Stimulated activated CD4-positive, alpha-beta T cell treated with anti-CD3 and anti-CD28 coated beads, TNF-alpha, amount 100 ng/mL, for 24 hours (primary cell): Measurements from ENCODE around the gene TAF15.

Experiments used
- DNase-seq, 3 experiments: peaks; one replicate each; pipeline ENCODE4 v3.0.0-alpha.2; 2020; ENCODE audit warnings: low read depth in 3 of 3

Gene TAF15

DNA sequence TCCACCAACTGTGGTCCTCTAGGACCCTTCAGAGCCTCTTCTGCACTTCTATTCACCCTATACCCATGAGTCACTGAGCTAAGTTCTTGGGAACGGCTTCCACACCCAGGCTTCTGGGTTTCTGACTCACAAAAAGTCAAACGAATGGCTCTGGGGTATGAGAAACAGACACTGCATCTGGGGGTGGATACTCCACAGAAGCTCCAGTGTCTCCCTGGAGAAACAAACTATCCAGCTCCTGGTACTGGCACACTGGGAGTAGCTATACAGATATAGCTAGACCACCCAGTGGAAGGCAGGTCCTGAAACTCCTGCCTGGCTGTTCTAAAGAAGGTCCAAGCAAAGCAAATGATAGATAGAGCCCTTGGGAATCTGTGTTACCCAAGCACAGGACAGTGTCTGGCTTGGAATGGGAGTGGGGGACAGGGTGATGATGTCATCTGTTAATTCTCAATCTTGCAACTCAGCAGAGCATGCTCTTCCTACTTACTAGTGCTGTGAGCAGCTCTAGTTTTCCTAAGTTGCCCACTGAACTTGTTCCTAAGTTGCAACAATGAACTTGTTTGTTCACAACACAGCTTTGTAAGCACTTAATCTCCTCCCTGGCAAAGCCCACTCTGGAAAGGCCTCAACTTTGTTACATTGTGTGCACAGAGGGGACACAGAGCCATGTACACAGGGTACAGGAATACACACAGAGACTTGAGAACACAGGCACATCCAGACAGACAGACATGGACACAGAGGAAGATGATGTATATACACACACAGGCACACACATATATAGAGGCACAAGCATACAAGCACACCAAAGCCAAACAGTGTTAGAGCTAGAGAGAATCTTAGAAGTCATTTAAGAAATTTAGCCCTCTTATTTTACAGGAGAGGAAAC, 20.6 kb upstream of the TAF15 start:
- no peak for DNase-seq

DNA sequence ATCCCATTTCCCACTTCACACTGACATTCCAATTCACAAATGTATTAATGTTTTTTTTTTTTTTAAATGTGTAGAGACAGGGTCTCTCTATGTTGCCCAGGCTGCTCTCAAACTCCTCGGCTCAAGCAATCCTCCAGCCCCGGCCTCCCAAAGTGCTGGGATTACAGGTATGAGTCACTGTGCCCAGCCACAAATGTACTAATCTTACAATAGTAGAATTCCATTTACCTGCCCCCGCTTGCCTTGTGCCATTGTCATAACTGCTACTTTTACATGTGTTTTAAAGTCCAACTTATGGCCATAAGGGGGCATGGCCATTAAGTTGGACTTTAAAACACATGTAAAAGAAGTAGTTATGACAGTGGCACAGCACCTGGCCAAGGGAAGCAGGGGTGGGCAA, 18.4 kb upstream of the TAF15 start:
- DNase-seq: no peak

DNA sequence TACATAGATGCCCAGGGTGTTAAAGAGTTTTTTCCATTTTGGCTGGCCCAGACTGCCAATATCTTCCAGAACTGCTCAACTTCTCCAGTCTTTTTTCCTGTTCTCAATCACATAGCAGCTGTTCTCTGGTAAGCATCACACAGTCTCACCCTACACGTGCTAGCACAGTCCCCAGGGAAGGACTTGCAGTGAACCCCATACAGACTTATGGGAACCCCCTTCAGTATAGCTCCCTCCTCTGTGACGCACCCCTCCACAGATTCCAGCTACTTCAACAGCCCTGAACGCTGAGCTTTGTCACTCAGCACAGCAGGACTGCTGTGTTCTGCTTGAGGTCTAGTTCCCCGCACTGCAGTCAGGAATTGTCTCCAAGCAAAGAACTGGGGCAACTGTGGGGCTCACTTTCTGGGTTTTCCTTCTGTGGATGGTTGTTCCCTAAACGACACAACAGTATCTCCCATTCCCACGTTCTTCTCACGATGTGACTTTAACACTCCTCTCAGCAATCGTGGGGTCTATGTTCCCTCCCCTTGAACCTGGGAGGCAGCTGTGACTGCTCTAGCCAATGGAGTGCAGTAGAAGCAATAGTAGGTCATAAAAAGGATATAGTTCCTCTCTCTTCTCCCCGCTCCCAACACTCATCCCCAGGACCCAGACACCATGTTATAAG, 17.5 kb upstream of the TAF15 start:
- no peak for DNase-seq

DNA sequence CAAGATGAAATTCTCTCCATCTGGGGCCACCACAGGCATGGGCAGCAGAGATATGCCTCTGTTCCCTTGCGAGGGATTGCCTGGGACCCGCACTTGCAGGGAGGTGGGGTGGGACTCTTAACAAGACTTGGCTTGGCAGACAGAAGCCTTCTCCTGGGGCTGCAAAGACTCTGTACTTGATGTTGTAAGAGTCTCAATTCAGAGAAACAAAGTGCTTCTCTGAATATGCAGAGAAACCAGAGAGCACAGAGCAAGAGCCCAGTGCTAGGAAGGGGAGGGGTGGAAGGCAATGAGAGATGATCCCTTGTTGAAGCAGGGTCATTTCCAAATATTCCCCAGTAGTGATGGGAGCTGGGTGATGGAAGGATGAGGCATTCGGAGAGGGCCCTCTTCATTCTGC, 16.0 kb upstream of the TAF15 start:
- no peak for DNase-seq

DNA sequence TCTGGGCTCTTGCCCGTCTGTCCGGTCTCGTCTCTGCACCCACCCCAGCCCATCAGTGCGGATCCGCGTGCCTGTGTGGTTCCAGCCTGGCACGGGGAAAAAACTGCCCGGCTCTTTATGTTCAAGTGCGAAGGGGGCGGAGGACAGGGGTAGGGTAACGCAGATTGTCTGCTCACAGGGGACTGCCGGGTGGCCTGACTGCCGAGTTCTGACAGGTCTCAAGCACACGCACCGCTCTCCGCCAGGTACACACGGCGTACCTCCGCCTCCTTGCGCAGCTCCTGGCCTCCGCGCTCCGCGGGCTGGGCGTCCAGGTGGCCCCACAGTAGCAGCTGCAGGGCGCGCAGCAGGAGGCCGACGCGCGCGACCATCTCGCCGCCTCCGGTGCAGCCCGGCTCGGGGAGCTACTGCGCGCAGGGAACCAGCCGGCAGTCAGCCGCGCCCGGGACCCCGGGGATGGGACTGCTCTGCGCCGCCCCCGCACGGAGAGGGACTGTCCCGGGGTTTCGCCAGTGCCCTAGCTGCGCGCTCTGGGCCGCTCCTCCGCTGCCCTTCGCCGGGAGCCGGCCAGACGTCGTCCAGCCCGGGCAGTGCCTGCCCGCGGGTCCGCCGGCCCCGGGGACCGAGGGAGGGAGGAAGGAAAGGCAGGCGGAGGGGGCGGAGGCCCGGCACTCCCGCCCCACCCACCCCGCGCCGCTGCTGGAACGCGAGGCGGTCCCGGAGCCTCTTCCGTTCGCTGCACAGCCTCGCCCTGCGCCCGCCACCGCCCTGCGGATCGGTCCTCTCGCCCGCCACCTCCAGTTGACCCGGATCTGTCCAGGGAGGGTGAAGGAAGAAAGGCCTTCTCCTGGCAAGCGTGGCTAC, 14.0 kb upstream of the TAF15 start, which contains the start of gene MMP28:
TSS of gene MMP28 (minus strand) at position 635 of the 864 bp plus-strand sequence. CDS start at position 371, 264 bp downstream.
- DNase-seq: peak in 2 of 3 experiments; percentile 28 to 45

DNA sequence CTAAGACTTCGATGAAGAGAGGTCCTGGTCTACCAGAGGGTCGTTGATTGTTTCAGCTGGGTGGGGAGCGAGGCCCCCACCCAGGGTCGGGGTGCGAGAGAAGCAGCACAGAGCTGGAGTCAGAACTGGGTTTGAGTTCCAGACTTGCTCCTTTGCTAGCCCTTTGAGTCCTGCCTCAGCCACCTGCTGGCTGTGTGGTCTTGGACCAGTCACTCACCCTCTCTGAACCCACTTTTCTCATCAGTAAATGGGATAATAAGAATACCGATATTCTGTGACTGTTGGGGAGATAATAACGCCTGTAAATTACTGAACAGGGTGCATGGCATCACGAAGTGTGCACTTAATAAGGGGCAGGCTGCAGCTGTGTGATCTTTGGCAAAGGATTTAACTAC, 13.4 kb upstream of the TAF15 start:
- DNase-seq: no peak

DNA sequence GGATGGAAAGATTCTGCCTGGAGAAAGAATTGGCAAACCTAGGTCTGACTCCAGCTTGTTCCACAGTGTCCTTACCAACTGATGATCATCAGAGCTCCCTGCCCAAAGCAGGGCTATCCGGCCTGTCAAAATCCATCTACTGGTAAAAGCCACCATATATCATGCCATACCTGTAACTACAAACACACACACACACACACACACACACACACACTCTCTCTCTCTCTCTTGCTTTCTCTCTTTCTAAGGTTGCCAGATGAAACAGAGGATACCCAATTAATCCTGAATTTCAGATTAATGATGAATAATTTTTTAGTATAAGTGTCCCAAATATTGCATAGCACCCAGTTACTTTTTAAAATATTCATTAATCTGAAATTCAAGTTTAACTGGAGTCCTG, 12.3 kb upstream of the TAF15 start:
- DNase-seq: no peak

DNA sequence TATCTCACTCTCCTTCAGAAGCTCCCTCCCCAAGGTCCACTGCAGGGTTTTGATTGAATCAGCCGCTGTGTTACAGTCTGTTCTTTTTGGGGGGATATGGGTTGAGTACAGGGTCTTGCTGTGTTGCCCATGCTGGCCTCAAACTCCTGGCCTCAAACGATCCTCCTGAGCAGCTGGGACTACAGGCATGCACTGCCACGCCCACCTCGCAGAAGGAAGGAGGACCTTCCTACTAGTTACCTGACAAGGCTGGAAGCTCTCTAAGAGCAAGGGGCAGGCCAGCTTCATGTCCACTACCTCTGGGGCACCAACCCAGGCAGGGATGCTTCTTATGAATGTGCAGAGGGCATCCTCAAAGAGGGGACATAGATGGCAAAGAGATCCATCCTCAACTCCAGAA, 11.9 kb upstream of the TAF15 start:
- DNase-seq: no peak

DNA sequence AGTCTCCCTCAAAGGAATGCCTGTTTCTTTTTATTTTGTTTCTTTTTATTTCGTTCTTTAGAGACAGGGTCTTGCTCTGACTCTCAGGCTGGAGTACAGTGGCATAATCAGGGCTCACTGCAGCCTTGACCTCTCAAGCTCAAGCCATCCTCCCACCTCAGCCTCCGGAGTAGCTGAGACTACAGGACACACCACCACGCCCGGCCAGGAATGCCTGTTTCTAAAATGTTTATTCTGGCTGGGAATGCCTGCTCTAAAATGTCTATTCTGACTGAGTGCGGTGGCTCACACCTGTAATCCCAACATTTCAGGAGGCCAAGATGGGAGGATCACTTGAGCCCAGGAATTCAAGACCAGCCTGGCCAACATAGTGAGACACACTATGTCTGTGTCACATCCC, 11.4 kb upstream of the TAF15 start:
- no peak for DNase-seq

DNA sequence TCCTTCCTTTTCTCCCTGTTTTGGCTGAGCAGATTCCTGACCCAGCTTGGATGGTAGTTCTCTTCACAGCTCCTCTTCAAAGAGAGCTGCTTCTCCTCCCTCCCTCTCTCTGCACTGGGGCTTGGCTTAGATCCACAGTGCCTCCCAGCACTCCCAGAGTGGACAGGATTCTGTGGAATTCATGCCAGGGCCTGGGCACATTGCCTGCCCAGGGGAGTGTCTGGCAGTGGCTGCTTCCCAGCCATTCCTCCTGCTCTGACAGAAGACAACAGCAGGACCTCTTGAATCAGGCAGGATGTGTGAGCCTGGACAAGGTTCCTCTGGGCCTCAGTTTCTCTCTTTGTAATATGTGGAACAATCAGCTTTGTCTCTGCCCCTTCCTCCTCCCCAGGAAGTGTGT, 9.3 kb upstream of the TAF15 start:
- no peak for DNase-seq

DNA sequence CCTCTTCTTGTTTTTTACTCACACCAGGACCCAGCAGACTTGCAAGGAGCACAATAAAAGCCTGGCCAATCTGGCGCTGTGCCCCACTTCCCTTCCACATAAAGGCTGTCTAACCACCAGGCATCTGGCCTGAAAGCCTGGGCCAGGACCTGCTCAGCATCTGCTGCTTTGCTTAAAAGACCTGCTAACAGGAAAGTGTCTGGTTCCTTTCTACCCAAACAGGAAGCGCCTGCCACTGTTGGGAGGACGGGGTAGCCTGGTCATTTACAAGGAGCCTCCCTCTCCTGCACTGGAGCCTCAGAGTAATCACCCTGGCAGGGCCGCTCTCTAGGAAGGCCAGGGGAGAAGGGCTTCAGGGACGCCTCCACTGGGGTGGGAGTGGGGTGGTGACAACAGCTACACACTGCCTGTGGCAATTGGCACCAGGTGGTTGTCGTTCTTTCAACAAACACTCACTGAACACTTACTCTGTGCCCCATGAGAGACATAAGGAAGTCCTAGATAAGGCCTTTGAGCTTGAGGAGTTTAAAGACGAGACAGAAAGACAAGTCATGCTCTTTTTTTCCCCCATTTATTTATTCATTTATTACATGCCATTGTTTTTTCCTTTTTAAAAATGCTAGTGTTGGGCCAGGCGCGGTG, 7.6 kb upstream of the TAF15 start:
- no peak for DNase-seq

DNA sequence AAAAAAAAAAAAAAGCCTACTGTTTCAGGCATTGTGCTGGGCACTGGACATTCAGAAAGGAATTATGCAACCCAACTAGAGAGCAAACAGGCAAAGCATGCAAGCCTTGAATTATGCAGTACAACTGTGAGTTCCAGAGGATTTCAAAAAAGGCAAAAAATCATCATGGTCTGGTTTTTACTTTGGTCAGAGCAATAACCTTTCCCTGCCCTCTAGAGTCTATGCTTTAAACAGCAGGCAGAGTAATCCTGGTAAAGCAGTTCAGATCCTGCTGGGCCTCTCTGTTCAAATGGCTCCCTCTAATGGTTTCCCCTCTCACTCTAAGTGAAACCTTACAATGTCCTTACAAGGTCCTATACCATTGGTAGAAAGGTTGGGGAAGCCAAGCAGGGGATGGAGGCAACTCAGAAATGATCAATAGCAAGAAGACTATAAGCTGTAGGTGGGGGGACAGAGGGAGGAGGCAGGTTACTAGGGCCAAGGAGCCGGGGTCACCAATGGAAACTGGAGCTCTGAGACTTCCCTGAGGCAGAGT, 4.6 kb upstream of the TAF15 start:
- peak in 2 of 3 experiments; percentile 13 to 19 for DNase-seq

DNA sequence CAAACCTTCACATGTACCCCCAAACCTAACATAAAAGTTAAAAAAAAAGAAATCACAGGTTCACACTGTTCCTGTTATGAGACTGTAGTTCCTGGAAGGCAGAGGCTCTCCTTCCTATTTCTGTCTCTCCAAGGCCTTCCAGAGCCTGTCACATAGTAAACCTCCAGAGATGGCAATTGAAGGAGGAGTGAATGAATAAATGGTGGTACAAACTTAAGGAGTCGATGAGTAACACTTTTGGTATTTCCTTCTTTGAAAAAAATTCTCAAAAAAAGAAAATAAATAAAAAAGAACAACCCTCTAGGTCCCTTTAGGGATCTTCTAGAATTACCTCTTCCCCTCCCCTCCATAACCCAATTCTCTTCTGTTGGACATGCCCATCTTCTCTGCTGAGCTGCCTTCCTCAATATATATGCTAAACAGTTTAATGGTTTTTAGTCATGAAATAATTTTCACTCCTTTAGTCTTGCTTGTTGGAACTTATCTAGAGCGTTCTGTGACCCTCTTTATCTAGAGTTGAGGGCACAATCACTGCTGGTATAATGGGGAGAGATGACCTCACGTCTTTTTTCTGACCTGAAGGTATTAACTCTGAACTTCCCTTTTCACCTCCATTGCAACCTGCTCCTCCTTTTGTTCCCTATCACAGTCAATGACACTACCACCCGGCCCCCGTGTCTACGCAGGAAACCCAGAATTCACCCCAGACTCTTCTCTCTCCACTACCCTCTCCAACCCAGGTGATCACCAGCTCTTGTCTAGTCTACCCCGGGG, 1.7 kb upstream of the TAF15 start:
- DNase-seq: no peak

DNA sequence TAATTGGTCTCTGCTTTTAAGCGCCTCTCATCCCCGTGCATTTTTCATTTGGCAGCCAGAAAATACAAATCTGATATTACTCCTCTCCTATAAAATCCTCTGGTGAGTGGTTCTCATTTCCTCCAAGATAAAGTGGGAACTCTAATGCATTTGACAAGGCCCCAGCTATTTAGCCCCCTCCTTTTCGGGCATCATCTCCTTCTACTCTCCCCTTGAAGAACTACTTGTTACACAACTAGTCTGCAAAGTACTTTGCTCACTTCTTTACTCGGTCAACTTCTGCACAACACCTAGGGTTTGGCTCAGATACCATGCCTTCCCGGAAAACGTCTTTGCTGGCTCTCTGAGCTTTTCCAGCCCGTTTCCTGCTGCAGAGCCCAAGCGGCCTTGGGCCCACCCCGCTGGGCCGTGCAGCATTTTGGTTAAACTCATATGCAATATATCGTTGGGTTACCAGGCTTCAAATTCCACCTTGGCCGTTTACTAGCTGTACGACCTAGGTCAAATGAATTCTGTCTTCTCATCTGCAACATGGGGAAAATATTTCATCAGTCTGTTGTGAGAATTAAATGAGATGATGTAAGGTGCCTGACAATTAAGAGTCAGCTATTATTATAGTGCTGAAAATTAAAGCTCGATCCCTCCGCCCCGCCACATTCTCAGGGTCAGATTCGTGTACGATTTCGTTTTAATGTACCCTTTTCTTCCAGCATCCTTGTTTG, 883 bp upstream of the TAF15 start:
- DNase-seq: no peak

DNA sequence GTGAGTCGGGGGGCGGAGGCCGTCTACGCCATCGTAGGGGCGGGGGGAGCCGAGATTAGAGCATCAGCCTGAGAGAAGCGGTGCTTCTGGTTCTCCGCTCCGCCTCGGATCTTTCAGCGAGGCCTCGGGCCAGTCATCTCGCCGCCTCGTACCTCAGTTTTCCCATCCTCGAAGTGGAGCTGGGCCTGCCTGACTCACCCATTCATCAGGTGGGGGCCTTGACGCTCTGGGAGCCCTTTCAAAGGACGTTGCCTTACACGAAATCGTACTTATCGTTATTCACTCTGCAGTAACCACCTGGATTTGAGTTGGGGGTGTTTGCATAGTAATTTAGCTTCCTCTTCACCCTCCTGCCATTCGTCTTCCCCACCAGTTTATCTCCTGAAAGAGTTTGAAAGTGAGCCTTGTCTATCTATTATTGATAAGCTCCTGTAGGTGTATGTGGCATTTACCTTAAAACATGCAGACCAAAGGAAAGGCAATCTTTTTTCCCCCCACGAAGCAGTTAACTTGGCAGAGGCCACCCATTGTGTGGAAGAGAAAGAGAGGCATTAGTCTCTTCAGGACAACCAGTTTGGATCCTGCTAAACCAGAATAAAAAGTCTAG, 674 bp downstream of the TAF15 start:
- DNase-seq: peak in 2 of 3 experiments; percentile 15

DNA sequence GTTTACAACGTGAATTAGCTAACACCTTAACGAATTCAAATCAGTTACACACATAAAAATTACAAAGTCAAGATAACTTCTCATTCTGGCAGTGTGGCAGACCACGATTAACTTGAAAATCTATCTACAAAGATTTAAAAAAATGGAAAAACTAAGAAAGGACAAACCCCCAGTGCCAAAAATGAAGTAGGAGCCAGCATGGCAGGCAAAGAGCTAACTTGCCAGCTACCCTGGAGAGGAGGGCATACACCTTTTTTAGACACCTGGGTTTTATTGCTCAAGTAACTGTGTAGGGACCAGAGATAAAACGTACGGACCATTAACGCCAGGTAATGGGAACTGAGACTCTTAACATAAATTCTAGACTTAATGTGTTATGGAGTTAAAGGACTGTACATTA, 2.5 kb downstream of the TAF15 start:
- no peak for DNase-seq

DNA sequence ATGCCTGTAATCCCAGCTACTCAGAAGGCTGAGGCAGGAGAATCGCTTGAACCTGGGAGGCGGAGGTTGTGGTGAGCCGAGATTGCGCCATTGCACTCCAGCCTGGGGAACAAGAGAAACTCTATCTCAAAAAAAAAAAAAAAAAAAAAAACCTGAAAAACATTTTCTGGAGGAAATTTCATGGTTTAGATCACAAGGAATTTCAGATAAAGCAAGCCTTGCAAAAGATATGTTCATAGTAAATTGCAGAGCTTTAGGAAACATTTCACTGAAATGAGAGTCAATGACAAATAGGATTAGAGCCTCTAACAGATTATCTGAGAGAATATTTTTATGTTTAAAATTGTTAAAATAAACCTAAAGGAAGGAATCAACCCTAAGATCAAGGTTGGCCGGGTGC, 3.2 kb downstream of the TAF15 start:
- no peak for DNase-seq

DNA sequence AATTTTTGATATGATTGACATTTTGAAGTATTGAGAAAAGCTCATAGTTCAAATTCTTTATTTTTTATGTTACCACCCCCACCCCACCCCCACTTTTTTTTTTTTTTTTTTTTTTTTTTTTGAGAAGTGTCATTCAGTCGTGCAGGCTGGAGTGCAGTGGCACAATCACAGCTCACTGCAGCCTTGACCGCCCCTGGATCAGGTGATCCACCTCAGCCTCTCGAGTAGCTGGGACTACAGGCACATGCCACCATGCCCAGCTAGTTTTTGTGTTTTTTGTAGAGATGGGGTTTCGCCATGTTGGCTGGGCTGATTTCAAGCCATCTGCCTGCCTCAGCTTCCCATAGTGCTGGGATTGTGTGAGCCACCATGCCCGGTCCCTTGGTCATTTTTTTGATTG, 7.4 kb downstream of the TAF15 start:
- DNase-seq: no peak

DNA sequence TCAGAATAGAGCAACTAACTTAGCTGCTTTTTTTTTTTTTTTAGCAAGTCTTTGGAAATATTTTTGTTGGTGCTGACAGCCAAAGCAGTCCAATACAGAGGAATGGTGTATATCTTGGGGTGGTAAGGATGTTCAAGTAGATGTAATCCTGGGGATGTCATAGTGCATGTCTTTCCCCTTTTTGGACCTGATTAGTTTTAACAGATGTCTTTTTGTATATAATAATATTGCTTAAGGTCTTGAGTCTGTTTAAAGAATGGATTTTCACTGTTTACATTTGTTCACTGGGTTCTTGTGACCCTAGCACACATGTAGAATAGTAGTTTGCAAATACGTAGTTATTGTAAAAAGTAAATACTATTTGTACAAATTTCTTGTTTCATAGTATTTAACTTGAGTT, 7.9 kb downstream of the TAF15 start:
- no peak for DNase-seq

DNA sequence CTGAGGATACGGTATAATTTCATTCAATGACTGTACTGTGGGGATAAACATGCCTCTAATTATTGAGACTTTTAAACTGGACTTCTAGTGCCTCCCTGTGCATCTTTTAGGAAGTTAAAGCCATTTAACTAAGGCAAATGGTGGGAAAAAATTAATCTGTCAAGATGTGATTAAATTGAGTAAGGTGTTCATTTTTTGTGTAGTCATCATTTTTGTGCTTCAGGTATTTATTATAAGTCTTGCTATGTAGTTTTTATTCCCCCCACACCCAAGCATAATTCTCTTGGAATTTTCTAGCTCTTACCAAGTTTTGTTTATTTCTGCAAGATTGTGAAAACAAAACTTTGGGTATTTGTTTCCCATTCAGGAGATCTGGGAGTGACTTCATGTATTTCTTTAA, 10.2 kb downstream of the TAF15 start:
- no peak for DNase-seq
